ENCODE results near the gene ACACB. TPM values are rescaled to one million over a fixed set of nuclear protein-coding genes. Genes with fewer than 3 reads are reported as not detected.

ACACB gene
- total and polyA plus RNA-seq, 7 donors, result 5.3 to 295 (median 116) TPM

DNA sequence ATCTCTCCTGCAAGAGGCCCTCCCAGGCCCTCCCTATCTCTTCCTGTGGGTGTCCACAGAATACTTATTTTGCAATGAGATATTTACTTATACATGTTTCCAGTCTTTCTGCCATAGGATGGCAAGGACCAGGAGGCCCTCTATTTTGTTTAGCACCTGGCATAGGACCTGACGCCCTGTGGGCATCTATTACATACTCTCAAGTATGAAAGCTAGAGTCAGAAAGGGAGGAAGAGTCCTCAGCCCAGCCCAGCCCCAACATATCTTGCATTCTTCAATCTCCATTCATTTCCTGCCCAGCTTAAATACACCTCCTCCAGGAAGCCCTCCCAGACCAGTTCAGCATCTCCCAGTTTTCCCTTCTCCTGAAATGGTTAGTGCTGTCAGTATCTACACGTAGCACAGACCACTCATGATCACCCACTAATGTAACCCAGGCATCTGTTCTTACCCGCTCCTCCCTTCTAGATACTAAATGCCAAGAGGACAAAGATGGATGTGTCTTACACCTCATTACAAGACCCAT, 185.3 kb downstream of the ACACB start:
- no peak overlapping the region for H3K27ac ChIP-seq
- H3K9me3 ChIP-seq, result no peaks in the 10 kb centered on the region
- intact Hi-C loops (cut with DNase I), result no loop called here
- H3K27me3 ChIP-seq, result peaks cover 0 to 6% (median 0%) of the 10 kb centered on the region in 3 donors
- no peaks in the 10 kb centered on the region for H3K4me1 ChIP-seq
- DNase-seq, result no peak
- WGBS, 2 donors, result 81 to 86% methylated on average over 3 of the region's 3 CpGs
- TF ChIP-seq POLR2AphosphoS5 (IDR thresholded peaks at IDR 0.05) (no peak), POLR2A (IDR thresholded peaks at IDR 0.05) (no peak), EP300 (IDR thresholded peaks at IDR 0.05) (no peak)
- TF ChIP-seq, protein P1, sequence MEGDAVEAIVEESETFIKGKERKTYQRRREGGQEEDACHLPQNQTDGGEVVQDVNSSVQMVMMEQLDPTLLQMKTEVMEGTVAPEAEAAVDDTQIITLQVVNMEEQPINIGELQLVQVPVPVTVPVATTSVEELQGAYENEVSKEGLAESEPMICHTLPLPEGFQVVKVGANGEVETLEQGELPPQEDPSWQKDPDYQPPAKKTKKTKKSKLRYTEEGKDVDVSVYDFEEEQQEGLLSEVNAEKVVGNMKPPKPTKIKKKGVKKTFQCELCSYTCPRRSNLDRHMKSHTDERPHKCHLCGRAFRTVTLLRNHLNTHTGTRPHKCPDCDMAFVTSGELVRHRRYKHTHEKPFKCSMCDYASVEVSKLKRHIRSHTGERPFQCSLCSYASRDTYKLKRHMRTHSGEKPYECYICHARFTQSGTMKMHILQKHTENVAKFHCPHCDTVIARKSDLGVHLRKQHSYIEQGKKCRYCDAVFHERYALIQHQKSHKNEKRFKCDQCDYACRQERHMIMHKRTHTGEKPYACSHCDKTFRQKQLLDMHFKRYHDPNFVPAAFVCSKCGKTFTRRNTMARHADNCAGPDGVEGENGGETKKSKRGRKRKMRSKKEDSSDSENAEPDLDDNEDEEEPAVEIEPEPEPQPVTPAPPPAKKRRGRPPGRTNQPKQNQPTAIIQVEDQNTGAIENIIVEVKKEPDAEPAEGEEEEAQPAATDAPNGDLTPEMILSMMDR (IDR thresholded peaks at IDR 0.05), result no peak
- no peak overlapping the region for H3K4me3 ChIP-seq
- H3K36me3 ChIP-seq, result no peaks in the 10 kb centered on the region

DNA sequence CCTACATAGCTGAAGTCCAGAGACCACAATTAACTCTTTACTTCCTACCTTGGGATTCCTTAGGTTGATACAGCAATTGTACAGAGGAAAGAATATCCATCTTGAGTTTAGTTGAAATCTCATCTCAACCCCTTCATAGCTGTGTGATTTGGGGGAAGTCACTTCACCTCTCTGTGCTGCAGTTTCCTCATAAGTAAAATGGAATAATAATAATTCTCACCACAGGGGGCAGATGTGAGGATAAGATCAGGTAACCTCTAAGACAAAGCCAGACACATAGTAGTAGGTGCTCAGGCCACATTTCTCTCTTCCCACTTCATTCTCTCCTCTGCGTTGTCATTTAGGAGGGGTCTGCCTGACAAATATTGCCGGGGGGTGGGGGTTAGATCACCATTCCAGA, 186.0 kb downstream of the ACACB start:
- WGBS, 2 donors, result 32 to 63% methylated on average over 2 of the region's 2 CpGs
- H3K4me1 ChIP-seq, result no peaks in the 10 kb centered on the region
- intact Hi-C loops (cut with DNase I), result no loop called here
- no peak for DNase-seq
- H3K27me3 ChIP-seq, result peaks cover 0 to 12% (median 0%) of the 10 kb centered on the region in 3 donors
- H3K9me3 ChIP-seq, result no peaks in the 10 kb centered on the region
- no peak overlapping the region for H3K4me3 ChIP-seq
- H3K27ac ChIP-seq, result no peak overlapping the region
- TF ChIP-seq, protein P1 (IDR thresholded peaks at IDR 0.05), result no peak
- TF ChIP-seq EP300 (IDR thresholded peaks at IDR 0.05), result no peak
- no peak for TF ChIP-seq POLR2A (IDR thresholded peaks at IDR 0.05)
- TF ChIP-seq POLR2AphosphoS5 (IDR thresholded peaks at IDR 0.05), result no peak
- no peaks in the 10 kb centered on the region for H3K36me3 ChIP-seq

DNA sequence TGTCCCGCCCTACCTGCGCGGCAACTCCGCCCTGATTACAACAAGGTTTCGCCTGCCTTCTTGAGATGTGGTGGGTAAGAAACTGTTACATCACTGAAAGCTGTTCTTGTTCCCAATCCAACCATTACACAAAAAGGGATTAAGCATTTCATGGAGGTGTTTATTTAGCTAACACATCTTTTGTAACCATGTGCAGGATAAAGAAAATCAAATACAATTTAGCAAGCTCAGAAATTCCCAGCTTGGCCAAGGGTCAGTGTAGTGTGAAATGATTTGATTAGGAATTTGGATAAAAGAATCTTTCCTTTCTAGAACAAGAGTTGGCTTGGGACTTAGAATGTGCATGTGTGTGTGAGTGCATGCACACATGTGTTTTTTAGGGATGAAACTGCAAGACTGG, 186.4 kb downstream of the ACACB start:
- TF ChIP-seq POLR2A (IDR thresholded peaks at IDR 0.05) (no peak), EP300 (IDR thresholded peaks at IDR 0.05) (no peak), POLR2AphosphoS5 (IDR thresholded peaks at IDR 0.05) (no peak)
- TF ChIP-seq, protein P1 (IDR thresholded peaks at IDR 0.05), result no peak
- no peaks in the 10 kb centered on the region for H3K9me3 ChIP-seq
- H3K36me3 ChIP-seq, result no peaks in the 10 kb centered on the region
- intact Hi-C loops (cut with DNase I), result no loop called here
- H3K27me3 ChIP-seq, result peaks cover 0 to 16% (median 0%) of the 10 kb centered on the region in 3 donors
- DNase-seq, result no peak
- no peak overlapping the region for H3K4me3 ChIP-seq
- no peaks in the 10 kb centered on the region for H3K4me1 ChIP-seq
- H3K27ac ChIP-seq, result no peak overlapping the region
- WGBS, 2 donors, result 51 to 65% methylated on average over 5 of the region's 5 CpGs

DNA sequence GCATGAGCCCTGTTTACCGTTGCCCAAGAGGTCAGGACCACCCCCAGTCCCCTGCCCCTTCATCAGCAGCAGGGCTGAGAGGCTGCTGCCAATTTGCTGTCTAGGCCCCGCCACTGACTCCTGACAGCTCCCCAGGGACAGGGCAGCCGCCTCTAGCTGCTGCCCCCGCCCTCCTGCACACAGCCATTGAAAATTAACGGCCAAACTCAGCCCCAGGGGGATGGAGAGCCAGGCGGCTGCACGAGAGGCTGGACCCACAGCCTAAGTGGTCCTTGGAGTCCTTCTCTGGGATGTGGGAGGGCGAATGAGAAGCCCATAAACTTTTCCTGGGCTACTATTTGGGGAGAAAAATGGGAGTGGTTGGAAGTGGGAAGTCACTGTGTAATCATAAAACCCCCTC, 188.1 kb downstream of the ACACB start:
- H3K36me3 ChIP-seq, result no peaks in the 10 kb centered on the region
- intact Hi-C loops (cut with DNase I), result no loop called here
- H3K27me3 ChIP-seq, result peaks cover 7 to 33% (median 9%) of the 10 kb centered on the region in 3 donors
- no peak for TF ChIP-seq EP300 (IDR thresholded peaks at IDR 0.05)
- TF ChIP-seq POLR2A (IDR thresholded peaks at IDR 0.05), result no peak
- TF ChIP-seq POLR2AphosphoS5 (IDR thresholded peaks at IDR 0.05), result no peak
- TF ChIP-seq, protein P1 (IDR thresholded peaks at IDR 0.05), result no peak
- no peak for DNase-seq
- WGBS, 2 donors, result 45 to 56% methylated on average over 8 of the region's 8 CpGs
- H3K4me1 ChIP-seq, result peaks cover 0 to 11% (median 10%) of the 10 kb centered on the region in 4 donors
- H3K4me3 ChIP-seq, result no peak overlapping the region
- no peaks in the 10 kb centered on the region for H3K9me3 ChIP-seq
- no peak overlapping the region for H3K27ac ChIP-seq

DNA sequence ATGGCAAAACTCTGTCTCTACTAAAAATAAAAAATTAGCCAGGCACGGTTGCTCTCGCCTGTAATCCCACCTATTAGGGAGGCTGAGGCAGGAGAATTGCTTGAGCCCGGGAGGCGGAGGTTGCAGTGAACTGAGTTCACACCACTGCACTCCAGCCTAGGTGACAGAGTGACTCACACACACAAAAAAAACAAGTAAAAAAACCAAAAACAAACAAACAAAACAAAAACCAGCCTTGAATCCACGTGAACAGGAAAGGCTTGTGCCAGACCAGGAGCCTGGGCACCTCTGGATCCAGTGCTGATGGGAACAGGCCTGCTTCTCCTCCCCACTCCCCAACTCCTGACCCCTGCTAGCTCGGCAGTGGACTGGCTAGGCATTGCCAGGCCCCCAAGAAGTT, 189.2 kb downstream of the ACACB start:
- Histone ChIP-seq H3K4me3 (no peak overlapping the region), H3K27me3 (peaks cover 7 to 41% (median 10%) of the 10 kb centered on the region in 3 donors), H3K9me3 (no peaks in the 10 kb centered on the region), H3K36me3 (no peaks in the 10 kb centered on the region), H3K4me1 (peaks cover 0 to 17% (median 17%) of the 10 kb centered on the region in 4 donors), H3K27ac (no peak overlapping the region)
- no peak for TF ChIP-seq EP300 (IDR thresholded peaks at IDR 0.05)
- TF ChIP-seq POLR2AphosphoS5 (IDR thresholded peaks at IDR 0.05), result no peak
- TF ChIP-seq, protein P1 (IDR thresholded peaks at IDR 0.05), result no peak
- TF ChIP-seq POLR2A (IDR thresholded peaks at IDR 0.05), result no peak
- intact Hi-C loops (cut with DNase I), result no loop called here
- no peak for DNase-seq
- WGBS, 2 donors, result 71 to 74% methylated on average over 6 of the region's 6 CpGs
